GM15510 (cell line): Measurements from ENCODE around the gene PCDH9.

Source experiments
- POLR2A ChIP-seq: IDR thresholded peaks from 3 replicates; pipeline ENCODE4 v1.6.1; 2011; ENCODE audit warnings: borderline replicate concordance; ENCODE audit not compliant: insufficient read length; ENCODE audit errors: extremely low read depth

PCDH9 gene

GRCh38 chr13:67197704-67198103 lies 32.4 kb downstream of the PCDH9 start:
- TF ChIP-seq POLR2A, result no peak

DNA sequence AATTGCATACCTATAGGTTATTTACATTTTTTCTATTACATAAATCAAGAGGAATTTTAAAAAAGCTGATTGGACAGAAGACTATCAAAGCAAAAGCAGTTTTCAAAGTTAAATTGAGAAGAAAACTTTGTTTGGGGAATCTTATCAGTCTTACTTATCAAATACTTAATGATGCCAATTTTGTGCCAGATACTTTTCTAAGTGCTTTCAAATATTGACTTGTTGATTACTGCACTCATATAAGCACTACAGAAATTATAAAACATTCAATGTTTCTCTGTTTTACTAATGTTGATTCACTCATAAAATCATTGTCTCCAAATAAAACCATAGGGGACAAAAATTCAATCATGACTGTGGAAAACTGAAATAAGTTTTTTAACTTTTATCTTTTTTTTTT lies 36.2 kb downstream of the PCDH9 start:
- no peak for TF ChIP-seq POLR2A

GRCh38 chr13:67192751-67193150 lies 37.4 kb downstream of the PCDH9 start:
- no peak for TF ChIP-seq POLR2A

GRCh38 chr13:67186995-67187569 lies 43.1 kb downstream of the PCDH9 start:
- no peak for TF ChIP-seq POLR2A

DNA sequence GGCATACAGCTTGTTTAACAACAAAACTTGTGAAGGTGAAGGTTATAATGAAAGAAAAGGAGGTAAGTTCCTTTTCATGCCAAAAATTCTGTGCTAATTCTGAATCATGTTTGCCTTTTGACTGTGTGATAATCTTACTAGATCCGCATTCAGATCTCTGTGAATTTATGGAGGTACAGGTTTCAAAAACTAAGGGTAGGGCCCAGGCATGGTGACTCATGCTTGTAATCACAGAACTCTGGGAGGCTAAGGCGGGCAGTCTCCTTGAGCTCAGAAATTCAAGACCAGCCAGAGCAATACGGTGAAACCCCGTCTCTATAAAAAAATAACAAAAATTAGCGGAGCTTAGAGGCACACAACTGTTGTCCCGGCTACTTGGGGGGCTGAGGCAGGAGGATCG lies 45.9 kb downstream of the PCDH9 start:
- no peak for TF ChIP-seq POLR2A

- no peak for TF ChIP-seq POLR2A
These were observed 47.0 kb downstream of the PCDH9 start for GRCh38 chr13:67183151-67183550.

GRCh38 chr13:67175836-67176459 lies 54.2 kb downstream of the PCDH9 start:
- no peak for TF ChIP-seq POLR2A

- no peak for TF ChIP-seq POLR2A
These were observed 61.8 kb downstream of the PCDH9 start for GRCh38 chr13:67168384-67168783.

GRCh38 chr13:67167420-67167819 lies 62.7 kb downstream of the PCDH9 start:
- TF ChIP-seq POLR2A, result no peak

GRCh38 chr13:67161176-67161575 lies 69.0 kb downstream of the PCDH9 start:
- TF ChIP-seq POLR2A, result no peak

DNA sequence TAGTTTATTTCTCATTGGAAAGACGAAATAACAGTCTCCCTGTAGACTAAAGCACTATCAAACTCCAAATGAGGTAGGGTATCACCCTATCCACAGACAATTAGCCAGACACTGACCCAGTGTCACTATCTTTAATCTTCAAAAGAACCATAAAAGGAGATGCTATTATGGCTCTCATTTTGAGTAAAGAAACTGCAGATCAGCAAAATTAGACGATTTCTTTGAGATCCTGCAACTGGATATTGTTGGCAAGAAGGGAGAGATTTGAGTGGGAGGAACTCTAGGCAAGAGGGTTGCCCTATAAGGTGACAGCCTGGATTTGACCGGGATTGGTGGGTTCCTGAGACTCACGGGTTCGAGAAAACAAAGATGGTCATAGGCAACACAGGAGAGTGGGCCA lies 71.2 kb downstream of the PCDH9 start:
- no peak for TF ChIP-seq POLR2A

- TF ChIP-seq POLR2A, result no peak
These were observed 73.4 kb downstream of the PCDH9 start for GRCh38 chr13:67156723-67157060.

GRCh38 chr13:67155898-67156722 lies 74.0 kb downstream of the PCDH9 start:
- TF ChIP-seq POLR2A, result no peak

DNA sequence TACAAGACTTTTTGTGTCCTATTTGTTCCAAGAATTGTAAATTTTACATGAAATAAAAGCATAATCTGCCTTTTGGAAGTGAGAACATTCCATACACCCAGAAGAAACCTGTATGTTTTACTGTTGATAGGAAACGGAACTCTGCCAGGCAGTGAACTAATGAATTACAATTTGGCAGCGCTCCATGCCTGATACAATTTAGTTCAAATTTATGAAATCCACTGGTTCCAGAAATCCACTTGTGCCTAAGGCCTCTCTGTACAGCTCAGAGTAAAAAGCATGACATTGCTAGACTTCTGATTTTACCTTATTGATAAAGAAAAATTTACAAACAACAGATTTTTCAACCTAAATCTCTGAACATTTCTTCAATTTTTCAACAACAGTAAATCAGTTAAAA lies 78.1 kb downstream of the PCDH9 start:
- TF ChIP-seq POLR2A, result no peak

DNA sequence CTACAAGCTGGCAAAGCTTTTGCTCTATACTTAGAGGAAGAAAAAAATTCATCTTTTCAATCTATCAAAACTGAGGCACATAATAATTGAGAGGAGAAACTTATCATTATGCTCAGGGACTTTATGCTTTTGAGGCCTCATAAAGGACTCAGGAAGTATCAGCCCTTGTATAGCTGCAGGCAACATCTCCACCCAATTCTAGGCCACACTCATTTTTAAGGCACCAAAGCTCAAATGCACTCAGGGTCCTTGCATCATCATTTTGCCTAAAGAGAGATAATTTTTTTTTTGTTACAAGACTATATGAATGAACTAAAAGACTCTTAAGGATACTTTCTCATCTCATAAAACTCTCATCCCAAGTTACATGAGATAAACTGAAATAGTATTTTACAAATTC lies 78.5 kb downstream of the PCDH9 start:
- TF ChIP-seq POLR2A, result no peak

- TF ChIP-seq POLR2A, result no peak
These were observed 79.5 kb downstream of the PCDH9 start for GRCh38 chr13:67150608-67151007.
